ENCODE measurements around the gene XXYLT1. TPM values are rescaled to one million over a fixed set of nuclear protein-coding genes. Genes with fewer than 3 reads are reported as not detected.

The XXYLT1 gene
- polyA plus RNA-seq, 2 of the 4 experiments (the other 2 are of a cell fraction), result 11.9 to 12.0 TPM

GRCh38 chr3:195119461-195120266 is 151.3 kb downstream of the XXYLT1 start:
- peak in 1 of 2 experiments; percentile 6 for DNase-seq (ENCODE audit: low read depth in 1 of 2, low spot score in 1 of 2)

GRCh38 chr3:195118671-195119070 is 152.3 kb downstream of the XXYLT1 start:
- no peak for ATAC-seq
- no peaks in the 10 kb centered on the region for H3K9me3 ChIP-seq
- no peak overlapping the region for H3K4me2 ChIP-seq
- CTCF ChIA-PET, result interaction anchor here (0.6 to 2.6 kb wide), 4 partner anchors 12 to 431 kb away, joined by 3 to 15 read pairs (median 4); no protein-coding TSS in a partner anchor
- WGBS (ENCODE audit: missing lambda C conversion rate), result 95% methylated on average over 13 of the region's 13 CpGs
- no peak for FAIRE-seq
- H3K4me3 ChIP-seq, result no peak overlapping the region
- 0 out of 3 replicates have a peak, but pooled peaks cover 7% of the 10 kb centered on the region for H3K4me1 ChIP-seq
- POLR2A ChIA-PET, result no interaction called here
- DNase-seq (ENCODE audit: low read depth in 1 of 2, low spot score in 1 of 2), result no peak
- no peak overlapping the region for H3K27ac ChIP-seq
- no peak for TF ChIP-seq HOXB13 (CRISPR knock-in tag; IDR thresholded peaks at IDR 0.05; ENCODE audit: low read depth)
- no peak for TF ChIP-seq CEBPB (IDR thresholded peaks at IDR 0.05)
- no peak for TF ChIP-seq JUN (IDR thresholded peaks at IDR 0.05)

More at GRCh38 chr3:195119461-195120266, 151.3 kb downstream of the XXYLT1 start:
- FAIRE-seq, result no peak
- peak in 1 of 2 experiments; percentile 76; a peak in 3 of 6 replicates for ATAC-seq
- no peak for TF ChIP-seq KDM1A (IDR thresholded peaks at IDR 0.05; ENCODE audit: low read depth)
- no peak for TF ChIP-seq EP300 (IDR thresholded peaks at IDR 0.05)
- TF ChIP-seq HOXB13 (CRISPR knock-in tag; IDR thresholded peaks at IDR 0.05; ENCODE audit: low read depth), result no peak
- no peak; the same call in 1 of the 2 replicates for TF ChIP-seq JUNB (IDR thresholded peaks at IDR 0.05)
- no peak for TF ChIP-seq HDAC2 (IDR thresholded peaks at IDR 0.05)
- 65% methylated on average over 13 of the region's 16 CpGs for WGBS (ENCODE audit: missing lambda C conversion rate)
- 0 out of 3 replicates have a peak, but pooled peaks cover 7% of the 10 kb centered on the region for H3K4me1 ChIP-seq
- 0 out of 3 replicates have a peak overlapping the region, but pooled peaks have one; percentile 4 for H3K4me2 ChIP-seq
- CTCF ChIA-PET, result interaction anchor here (0.5 to 2.6 kb wide), 5 partner anchors 13 to 203 kb away, joined by 3 to 15 read pairs (median 4); no protein-coding TSS in a partner anchor
- no peak overlapping the region for H3K4me3 ChIP-seq
- H3K27ac ChIP-seq, result peak overlapping the region in 1 of 2 experiments; percentile 73; a peak in 3 of 6 replicates
- H3K9me3 ChIP-seq, result no peaks in the 10 kb centered on the region
- POLR2A ChIA-PET, result interaction anchor here (0.6 kb wide), 1 partner anchor 81 kb away, joined by 5 read pairs; no protein-coding TSS in a partner anchor

GRCh38 chr3:195117978-195118581 is 152.9 kb downstream of the XXYLT1 start:
- Histone ChIP-seq H3K9me3 (no peaks in the 10 kb centered on the region), H3K4me2 (no peak overlapping the region), H3K27ac (no peak overlapping the region), H3K4me1 (0 out of 3 replicates have a peak, but pooled peaks cover 7% of the 10 kb centered on the region), H3K4me3 (no peak overlapping the region)
- FAIRE-seq, result no peak
- ChIA-PET CTCF (interaction anchor here (1.3 kb wide), 1 partner anchor 431 kb away, joined by 4 read pairs; no protein-coding TSS in a partner anchor), POLR2A (no interaction called here)
- ATAC-seq, result peak in 1 of 2 experiments; percentile 51; a peak in 2 of 6 replicates
- DNase-seq (ENCODE audit: low read depth in 1 of 2, low spot score in 1 of 2), result no peak
- TF ChIP-seq CHD4 (IDR thresholded peaks at IDR 0.05; ENCODE audit: borderline replicate concordance) (no peak), FOXS1 (CRISPR knock-in tag; IDR thresholded peaks at IDR 0.05) (no peak), GATA3 (IDR thresholded peaks at IDR 0.05; ENCODE audit: borderline replicate concordance) (no peak), MAZ (IDR thresholded peaks at IDR 0.05; ENCODE audit: borderline replicate concordance, low read depth, low read length) (no peak)
- 48% methylated on average over 10 of the region's 10 CpGs for whole genome bisulfite sequencing (ENCODE audit: missing lambda C conversion rate)

GRCh38 chr3:195116407-195117185 is 154.4 kb downstream of the XXYLT1 start:
- H3K27ac ChIP-seq, result no peak overlapping the region
- CTCF ChIA-PET, result interaction anchor here (0.6 to 2.6 kb wide), 5 partner anchors 9 to 444 kb away, joined by 3 to 12 read pairs (median 5); partner anchors contain the start of gene LSG1
- POLR2A ChIA-PET, result no interaction called here
- TF ChIP-seq EHF (CRISPR knock-in tag; IDR thresholded peaks at IDR 0.05) (no peak), NFE2L2 (conservative IDR thresholded peaks at IDR 0.05; ENCODE audit: low read length) (no peak), MAX (IDR thresholded peaks at IDR 0.05) (no peak), HES2 (IDR thresholded peaks at IDR 0.05) (no peak), KDM1A (IDR thresholded peaks at IDR 0.05; ENCODE audit: low read depth) (no peak), ZSCAN20 (CRISPR knock-in tag; IDR thresholded peaks at IDR 0.05) (no peak), PBX3 (IDR thresholded peaks at IDR 0.05) (no peak), GATA3 (IDR thresholded peaks at IDR 0.05; ENCODE audit: borderline replicate concordance) (no peak), SMC3 (IDR thresholded peaks at IDR 0.05) (no peak), CBX8 (IDR thresholded peaks at IDR 0.05) (no peak)
- FAIRE-seq (no peak), ATAC-seq (no peak), DNase-seq (ENCODE audit: low read depth in 1 of 2, low spot score in 1 of 2) (no peak)
- 0 out of 3 replicates have a peak, but pooled peaks cover 7% of the 10 kb centered on the region for H3K4me1 ChIP-seq
- no peak overlapping the region for H3K4me3 ChIP-seq
- no peak overlapping the region for H3K4me2 ChIP-seq
- H3K9me3 ChIP-seq, result no peaks in the 10 kb centered on the region
- 81% methylated on average over 5 of the region's 5 CpGs for WGBS (ENCODE audit: missing lambda C conversion rate)

All from A549 (cell line).